SK-N-MC (cell line): Measurements from ENCODE around the gene SLC25A42.
"Not testable (repeated sequence)": the region's sequence is repeated elsewhere in the genome, so short reads cannot be mapped to it uniquely, and the experiment has no call there.

Experiments used
- EZH2 ChIP-seq: fragments of 200-600 bp; sonication (generic); IDR thresholded peaks from one replicate; pipeline ENCODE4 v1.6.1; 2017; ENCODE audit warnings: antibody characterized with exemption
- FOXP2 ChIP-seq: optimal IDR thresholded peaks from 2 replicates; pipeline ENCODE3; 2011; ENCODE audit warnings: mild to moderate bottlenecking, moderate library complexity; ENCODE audit not compliant: insufficient read depth; ENCODE audit errors: extremely low read length, control extremely low read depth
- POLR2AphosphoS5 ChIP-seq: IDR thresholded peaks from 2 replicates; pipeline ENCODE4 v1.6.1; 2012; ENCODE audit warnings: mild to moderate bottlenecking, low read depth, low read length, borderline replicate concordance

- TF ChIP-seq EZH2, FOXP2, POLR2AphosphoS5: not testable (repeated sequence)
Measured at GRCh38 chr19:19023376-19023775, 40.4 kb upstream of the SLC25A42 start.
